ENCODE measurements around the gene CACNA1F. TPM values are rescaled to one million over a fixed set of nuclear protein-coding genes. Genes with fewer than 3 reads are reported as not detected.
A peak's percentile ranks its signal among the peaks of the same experiment; 100 is the strongest.

The CACNA1F gene
- total RNA-seq, 2 donors from 2014 or later = 1.7 to 2.6 TPM

GRCh38 chrX:49197543-49198087 lies 35.5 kb downstream of the CACNA1F start:
- H3K27ac Mint-ChIP-seq = peak overlapping the region in 1 of 2 donors; percentile 38
- no peaks in the 10 kb centered on the region for H3K9me3 Mint-ChIP-seq
- H3K36me3 Mint-ChIP-seq = peaks cover 0 to 9% of the 10 kb centered on the region in 2 donors
- DNase-seq (ENCODE audit: low spot score in 2 of 2) (no peak), ATAC-seq (no peak)

GRCh38 chrX:49193542-49193964 lies 39.6 kb downstream of the CACNA1F start:
- Mint-ChIP-seq H3K36me3 (peaks cover 0 to 18% of the 10 kb centered on the region in 2 donors), H3K27ac (peak overlapping the region in 1 of 2 donors; percentile 32), H3K9me3 (no peaks in the 10 kb centered on the region)
- ATAC-seq = peak in 1 of 2 donors; percentile 5
- no peak for DNase-seq (ENCODE audit: low spot score in 2 of 2)

GRCh38 chrX:49192722-49193328 lies 40.3 kb downstream of the CACNA1F start:
- Mint-ChIP-seq H3K27ac (peak overlapping the region; percentile 32 to 82), H3K36me3 (peaks cover 0 to 10% of the 10 kb centered on the region in 2 donors), H3K9me3 (no peaks in the 10 kb centered on the region)
- DNase-seq (ENCODE audit: low spot score in 2 of 2) (peak in 1 of 2 donors; percentile 39), ATAC-seq (no peak)

GRCh38 chrX:49191574-49192011 lies 41.5 kb downstream of the CACNA1F start:
- DNase-seq (ENCODE audit: low spot score in 2 of 2) (peak in 1 of 2 donors; percentile 30), ATAC-seq (peak; percentile 1 to 11)
- Mint-ChIP-seq H3K36me3 (peaks cover 0 to 10% of the 10 kb centered on the region in 2 donors), H3K27ac (peak overlapping the region in 1 of 2 donors; percentile 97), H3K9me3 (no peaks in the 10 kb centered on the region)

- peaks cover 0 to 10% of the 10 kb centered on the region in 2 donors for H3K36me3 Mint-ChIP-seq
- H3K9me3 Mint-ChIP-seq = no peaks in the 10 kb centered on the region
- DNase-seq (ENCODE audit: low spot score in 2 of 2) (peak; percentile 71 to 91), ATAC-seq (peak; percentile 87 to 91)
- H3K27ac Mint-ChIP-seq = peak overlapping the region; percentile 86 to 97
Measured at GRCh38 chrX:49190821-49191573, 42.1 kb downstream of the CACNA1F start.

GRCh38 chrX:49189606-49190005 lies 43.5 kb downstream of the CACNA1F start:
- no peaks in the 10 kb centered on the region for H3K9me3 Mint-ChIP-seq
- H3K36me3 Mint-ChIP-seq = peaks cover 0 to 10% of the 10 kb centered on the region in 2 donors
- H3K27ac Mint-ChIP-seq = peak overlapping the region in 1 of 2 donors; percentile 97
- DNase-seq (ENCODE audit: low spot score in 2 of 2) = no peak
- no peak for ATAC-seq

GRCh38 chrX:49188468-49189076 lies 44.6 kb downstream of the CACNA1F start:
- H3K36me3 Mint-ChIP-seq = peaks cover 0 to 10% of the 10 kb centered on the region in 2 donors
- ATAC-seq (no peak), DNase-seq (ENCODE audit: low spot score in 2 of 2) (no peak)

GRCh38 chrX:49187526-49187925 lies 45.6 kb downstream of the CACNA1F start:
- DNase-seq (ENCODE audit: low spot score in 2 of 2) (no peak), ATAC-seq (no peak)
- Mint-ChIP-seq H3K9me3 (no peaks in the 10 kb centered on the region), H3K36me3 (peaks cover 0 to 10% of the 10 kb centered on the region in 2 donors), H3K27ac (peak overlapping the region in 1 of 2 donors; percentile 50)

More at GRCh38 chrX:49188468-49189076, 44.6 kb downstream of the CACNA1F start:
- Mint-ChIP-seq H3K9me3 (no peaks in the 10 kb centered on the region), H3K27ac (no peak overlapping the region)

- H3K36me3 Mint-ChIP-seq = peaks cover 0 to 10% of the 10 kb centered on the region in 2 donors
- H3K27ac Mint-ChIP-seq = peak overlapping the region in 1 of 2 donors; percentile 50
- no peaks in the 10 kb centered on the region for H3K9me3 Mint-ChIP-seq
- ATAC-seq (no peak), DNase-seq (ENCODE audit: low spot score in 2 of 2) (no peak)
Measured at GRCh38 chrX:49187028-49187394, 46.1 kb downstream of the CACNA1F start.

GRCh38 chrX:49186125-49187027 lies 46.8 kb downstream of the CACNA1F start, which contains the start of gene PRICKLE3:
PRICKLE3 (minus strand) TSS chrX:49186373; CDS start chrX:49186297, 76 bp downstream.
- peaks cover 0 to 10% of the 10 kb centered on the region in 2 donors for H3K36me3 Mint-ChIP-seq
- ATAC-seq (peak; percentile 17 to 39), DNase-seq (ENCODE audit: low spot score in 2 of 2) (peak; percentile 75 to 80)
- peak within 1 kb of the TSS; percentile 82 to 89 for H3K27ac Mint-ChIP-seq
- H3K9me3 Mint-ChIP-seq = no peaks in the 10 kb centered on the region

GRCh38 chrX:49184294-49185281 lies 48.6 kb downstream of the CACNA1F start:
- DNase-seq (ENCODE audit: low spot score in 2 of 2) (peak; percentile 31 to 64), ATAC-seq (peak; percentile 58 to 65)
- Mint-ChIP-seq H3K27ac (peak overlapping the region; percentile 82 to 89), H3K36me3 (peaks cover 3 to 8% of the 10 kb centered on the region in 2 donors), H3K9me3 (no peaks in the 10 kb centered on the region)

GRCh38 chrX:49183701-49184281 lies 49.3 kb downstream of the CACNA1F start:
- Mint-ChIP-seq H3K36me3 (peaks cover 0 to 8% of the 10 kb centered on the region in 2 donors), H3K27ac (peak overlapping the region in 1 of 2 donors; percentile 82), H3K9me3 (no peaks in the 10 kb centered on the region)
- ATAC-seq = peak in 1 of 2 donors; percentile 1
- DNase-seq (ENCODE audit: low spot score in 2 of 2) = no peak

- H3K36me3 Mint-ChIP-seq = peaks cover 0 to 13% of the 10 kb centered on the region in 2 donors
- ATAC-seq (no peak), DNase-seq (ENCODE audit: low spot score in 2 of 2) (no peak)
- H3K27ac Mint-ChIP-seq = peak overlapping the region; percentile 67 to 72
- H3K9me3 Mint-ChIP-seq = no peaks in the 10 kb centered on the region
Measured at GRCh38 chrX:49179358-49179757, 53.8 kb downstream of the CACNA1F start.

- DNase-seq (ENCODE audit: low spot score in 2 of 2) (no peak), ATAC-seq (no peak)
- H3K27ac Mint-ChIP-seq = no peak overlapping the region
- H3K36me3 Mint-ChIP-seq = peaks cover 0 to 17% of the 10 kb centered on the region in 2 donors
- no peaks in the 10 kb centered on the region for H3K9me3 Mint-ChIP-seq
Measured at GRCh38 chrX:49178537-49178936, 54.6 kb downstream of the CACNA1F start.
